Adrenal gland (tissue), 12 donors: ENCODE measurements around the gene PDE7B. TPM values are rescaled to one million over a fixed set of nuclear protein-coding genes. Genes with fewer than 3 reads are reported as not detected.
A peak's percentile ranks its signal among the peaks of the same experiment; 100 is the strongest.

Experiments used
- DNase-seq, 7 donors: peaks; one replicate each; pipeline ENCODE4 v3.0.0-alpha.2; 2019 to 2020
- H3K27ac ChIP-seq, 5 donors: fragments of 200-600 bp; sonication (generic) in 4 of 5; 1 replicate in 3 of 5; 2 replicates in 2 of 5; pipeline versions ENCODE4 v1.5.1 to v1.8.0; 2016 to 2020; ENCODE audit warnings: mild to moderate bottlenecking in 1 of 5
- H3K27me3 ChIP-seq: fragments of 200-600 bp; 2 replicates; pipeline ENCODE4 v1.8.0; 2021
- H3K36me3 ChIP-seq, 2 donors: fragments of 200-600 bp; replicated peaks in 1 of 2; 1 replicate in 1 of 2; 2 replicates in 1 of 2; pipeline versions ENCODE4 v1.5.1 to v1.8.0; 2018 to 2022
- H3K4me1 ChIP-seq, 2 donors: fragments of 200-600 bp; replicated peaks in 1 of 2; 1 replicate in 1 of 2; 2 replicates in 1 of 2; pipeline versions ENCODE4 v1.5.1 to v1.8.0; 2018 to 2021
- H3K4me3 ChIP-seq, 4 donors: fragments of 200-600 bp; sonication (generic) in 3 of 4; one replicate each; pipeline ENCODE4 v1.5.1; 2016 to 2018
- H3K9me3 ChIP-seq, 3 donors: fragments of 200-600 bp; sonication (generic) in 1 of 3; replicated peaks in 1 of 3; 1 replicate in 2 of 3; 2 replicates in 1 of 3; pipeline versions ENCODE4 v1.5.1 to v1.8.0; 2016 to 2021
- POLR2A ChIP-seq, 2 donors: fragments of 450-650 bp; IDR thresholded peaks; one replicate each; pipeline ENCODE4 v1.6.1; 2017; ENCODE audit warnings: antibody characterized with exemption in 2 of 2, mild to moderate bottlenecking in 2 of 2, moderate library complexity in 1 of 2
- WGBS, 4 donors: extraction: QIAGEN DNeasy Blood & Tissue Kit in 2 of 4; methylation state at CpG; one replicate each; pipeline versions ENCODE4 v1.1.5 to v1.1.7; 2013 to 2017; 5-methylcytosine and 5-hydroxymethylcytosine counted together
- intact Hi-C, 2 donors: fragments of 100-400 bp; cut with DNase I; formaldehyde crosslinking; loops; one replicate each; pipeline versions ENCODE4 v1.14.1 to v1.15.0; 2022 to 2023
- polyA plus RNA-seq, 3 donors: library from polyadenylated mRNA; stranded (reverse); fragments of 200-250 nt in 2 of 3; fragments of 350-450 nt in 1 of 3; fragmentation: Illumina TruSeq in 1 of 3; extraction: RNeasy Lipid Tissue Mini Kit (QIAGEN cat#74804) in 1 of 3; gene quantifications; one replicate each; pipeline ENCODE4 v1.2.3, GENCODE V29; 2013 to 2014
- total RNA-seq, 9 donors: library from RNA; depleted of rRNA in 4 of 9; stranded (reverse); fragments of >200 nt in 4 of 9; fragments of 120-200 nt in 1 of 9; fragmentation: NEBNext Ultra II Directional in 1 of 9; extraction: Animal tissue kit (Norgen Biotek cat#: 25700) in 1 of 9; gene quantifications; one replicate each; pipeline versions ENCODE4 v1.1.0 to v1.2.4, GENCODE V29; 2013 to 2023
- TF ChIP-seq, protein P1 (sequence below), 6 experiments: fragments of 450-650 bp in 4 of 6; fragments of 200-600 bp in 2 of 6; sonication (generic) in 1 of 6; IDR thresholded peaks; 1 replicate in 5 of 6; 2 replicates in 1 of 6; pipeline versions ENCODE4 v1.5.1 to v1.8.0; 2016 to 2021; ENCODE audit warnings: antibody characterized with exemption in 6 of 6, mild to moderate bottlenecking in 2 of 6, moderate library complexity in 1 of 6
- donor health status: healthy with polysubstance abuse.
- donor health status: Bipolar disorder and iron deficiency.
- donor health status: DM: yes; HTN: yes; CAD: no.
- donor health status: DM: no; HTN: no; CAD: no.
- donor health status: DM: no; HTN: no; CAD: no.
- donor health status: DM: yes; HTN: yes; CAD: no.

PDE7B gene
- total and polyA plus RNA-seq, 12 donors, result 1.3 to 11.5 (median 5.2) TPM

DNA sequence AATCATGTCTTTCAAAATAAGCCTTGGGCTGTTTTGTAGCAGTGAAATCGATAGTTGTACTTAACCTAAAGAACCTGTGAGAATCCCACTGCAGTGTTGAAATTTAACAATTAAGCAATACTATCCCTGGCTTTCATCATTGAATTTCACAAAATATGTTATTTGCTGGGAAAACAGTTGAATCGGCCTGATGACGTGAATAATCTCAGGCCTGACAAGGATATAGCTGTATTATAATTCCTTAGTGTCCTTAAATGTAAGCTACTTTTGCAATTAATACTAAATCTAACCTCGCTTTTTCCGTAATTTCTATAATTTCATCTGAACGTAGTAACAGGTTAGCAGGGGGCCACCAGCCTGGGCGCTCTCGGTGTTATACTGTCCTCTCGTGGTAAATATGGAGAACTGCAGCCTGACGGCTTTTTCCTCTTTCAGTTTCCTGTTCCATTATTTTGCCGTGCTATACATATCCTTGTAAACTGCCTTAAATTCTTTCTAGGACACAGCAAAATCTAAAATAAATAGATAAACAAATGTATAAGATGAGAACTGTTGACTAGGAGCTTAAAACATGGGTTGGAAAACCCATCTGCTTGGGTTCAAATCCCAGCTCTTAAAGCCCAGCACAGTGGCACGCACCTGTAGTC is 374.6 kb downstream of the PDE7B start:
- Histone ChIP-seq H3K27me3 (no peaks in the 10 kb centered on the region), H3K9me3 (no peaks in the 10 kb centered on the region), H3K36me3 (no peaks in the 10 kb centered on the region), H3K4me1 (peaks cover 0 to 17% of the 10 kb centered on the region in 2 donors), H3K27ac (no peak overlapping the region), H3K4me3 (peak overlapping the region in 1 of 4 donors; percentile 46)
- TF ChIP-seq, protein P1, sequence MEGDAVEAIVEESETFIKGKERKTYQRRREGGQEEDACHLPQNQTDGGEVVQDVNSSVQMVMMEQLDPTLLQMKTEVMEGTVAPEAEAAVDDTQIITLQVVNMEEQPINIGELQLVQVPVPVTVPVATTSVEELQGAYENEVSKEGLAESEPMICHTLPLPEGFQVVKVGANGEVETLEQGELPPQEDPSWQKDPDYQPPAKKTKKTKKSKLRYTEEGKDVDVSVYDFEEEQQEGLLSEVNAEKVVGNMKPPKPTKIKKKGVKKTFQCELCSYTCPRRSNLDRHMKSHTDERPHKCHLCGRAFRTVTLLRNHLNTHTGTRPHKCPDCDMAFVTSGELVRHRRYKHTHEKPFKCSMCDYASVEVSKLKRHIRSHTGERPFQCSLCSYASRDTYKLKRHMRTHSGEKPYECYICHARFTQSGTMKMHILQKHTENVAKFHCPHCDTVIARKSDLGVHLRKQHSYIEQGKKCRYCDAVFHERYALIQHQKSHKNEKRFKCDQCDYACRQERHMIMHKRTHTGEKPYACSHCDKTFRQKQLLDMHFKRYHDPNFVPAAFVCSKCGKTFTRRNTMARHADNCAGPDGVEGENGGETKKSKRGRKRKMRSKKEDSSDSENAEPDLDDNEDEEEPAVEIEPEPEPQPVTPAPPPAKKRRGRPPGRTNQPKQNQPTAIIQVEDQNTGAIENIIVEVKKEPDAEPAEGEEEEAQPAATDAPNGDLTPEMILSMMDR (IDR thresholded peaks at IDR 0.05), result peak; percentile 99 to 100 (median 100)
- no peak for TF ChIP-seq POLR2A (IDR thresholded peaks at IDR 0.05)
- peak in 6 of 7 donors; percentile 41 to 84 (median 59) for DNase-seq
- 14 to 20% (median 17%) methylated on average over 12 of the region's 12 CpGs for WGBS, 4 donors
- intact Hi-C loops, result loop anchor here (5.0 to 10.0 kb wide), 3 partner anchors 191 to 691 kb away; no protein-coding TSS in a partner anchor

DNA sequence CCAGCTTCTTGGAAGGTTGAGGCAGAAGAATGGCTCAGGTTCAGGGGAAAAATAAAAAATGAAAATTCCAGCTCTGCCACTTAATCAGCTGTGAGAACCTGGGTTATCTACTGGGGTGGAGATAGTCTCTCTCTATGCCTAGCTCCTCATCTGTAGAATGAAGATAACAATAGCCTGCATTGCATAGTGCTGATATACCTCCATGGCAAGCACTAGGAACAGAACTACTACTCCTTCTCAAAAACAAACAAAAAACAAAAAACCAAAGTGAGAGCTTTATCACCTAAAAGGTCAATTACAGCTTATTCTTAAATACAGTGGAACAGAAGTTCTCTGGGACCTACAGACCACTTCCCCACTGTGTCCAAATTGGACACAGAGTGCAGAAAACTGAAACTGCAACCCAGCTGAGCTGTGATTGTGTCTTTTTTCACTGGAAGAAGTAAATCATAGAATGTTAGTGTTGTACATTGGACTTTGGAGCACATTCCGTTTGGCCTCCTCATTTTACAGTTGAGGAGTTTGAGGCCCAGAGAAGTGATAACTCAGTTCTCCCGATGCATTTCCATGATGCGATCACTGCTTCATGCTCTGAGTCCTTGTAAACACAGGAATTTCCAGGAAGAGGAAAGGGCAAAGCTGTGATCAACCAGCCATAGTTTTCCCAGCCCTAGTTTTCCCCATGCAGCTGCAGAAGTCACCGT is 375.3 kb downstream of the PDE7B start:
- intact Hi-C loops, result loop anchor here (5.0 to 10.0 kb wide), 3 partner anchors 192 to 692 kb away; no protein-coding TSS in a partner anchor
- peaks cover 0 to 17% of the 10 kb centered on the region in 2 donors for H3K4me1 ChIP-seq
- H3K36me3 ChIP-seq, result no peaks in the 10 kb centered on the region
- 79 to 91% (median 87%) methylated on average over 4 of the region's 4 CpGs for WGBS, 4 donors
- H3K27ac ChIP-seq, result no peak overlapping the region
- peak overlapping the region in 1 of 4 donors; percentile 46 for H3K4me3 ChIP-seq
- DNase-seq, result no peak
- TF ChIP-seq POLR2A (IDR thresholded peaks at IDR 0.05), result no peak
- TF ChIP-seq, protein P1 (IDR thresholded peaks at IDR 0.05), result no peak
- no peaks in the 10 kb centered on the region for H3K9me3 ChIP-seq
- H3K27me3 ChIP-seq, result no peaks in the 10 kb centered on the region

DNA sequence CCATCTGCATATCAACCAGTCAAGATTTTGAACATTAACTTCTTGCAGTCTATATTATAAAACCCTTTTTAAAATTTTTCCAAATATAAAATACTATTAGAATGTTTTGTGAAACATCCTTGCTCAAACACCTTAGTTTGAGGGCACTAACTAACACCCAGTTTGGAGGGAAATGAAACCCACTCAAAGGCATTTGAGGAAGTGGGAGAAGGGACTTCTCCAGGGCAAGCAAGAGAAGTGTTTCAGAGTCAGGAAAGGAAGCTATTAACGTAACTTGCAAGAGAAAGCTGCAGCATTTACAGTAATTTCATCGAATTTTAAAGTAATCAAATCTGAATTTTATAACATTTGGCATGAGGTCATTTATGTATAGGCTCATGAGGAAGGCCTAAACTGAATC is 377.3 kb downstream of the PDE7B start:
- H3K27me3 ChIP-seq, result no peaks in the 10 kb centered on the region
- intact Hi-C loops, result loop anchor here (5.0 to 10.0 kb wide), 3 partner anchors 194 to 694 kb away; no protein-coding TSS in a partner anchor
- no peak for DNase-seq
- peaks cover 0 to 17% of the 10 kb centered on the region in 2 donors for H3K4me1 ChIP-seq
- H3K4me3 ChIP-seq, result no peak overlapping the region
- TF ChIP-seq, protein P1 (IDR thresholded peaks at IDR 0.05), result no peak
- TF ChIP-seq POLR2A (IDR thresholded peaks at IDR 0.05), result no peak
- H3K27ac ChIP-seq, result no peak overlapping the region
- no peaks in the 10 kb centered on the region for H3K36me3 ChIP-seq
- WGBS, 4 donors, result 62 to 79% (median 74%) methylated on average over 2 of the region's 2 CpGs
- no peaks in the 10 kb centered on the region for H3K9me3 ChIP-seq

DNA sequence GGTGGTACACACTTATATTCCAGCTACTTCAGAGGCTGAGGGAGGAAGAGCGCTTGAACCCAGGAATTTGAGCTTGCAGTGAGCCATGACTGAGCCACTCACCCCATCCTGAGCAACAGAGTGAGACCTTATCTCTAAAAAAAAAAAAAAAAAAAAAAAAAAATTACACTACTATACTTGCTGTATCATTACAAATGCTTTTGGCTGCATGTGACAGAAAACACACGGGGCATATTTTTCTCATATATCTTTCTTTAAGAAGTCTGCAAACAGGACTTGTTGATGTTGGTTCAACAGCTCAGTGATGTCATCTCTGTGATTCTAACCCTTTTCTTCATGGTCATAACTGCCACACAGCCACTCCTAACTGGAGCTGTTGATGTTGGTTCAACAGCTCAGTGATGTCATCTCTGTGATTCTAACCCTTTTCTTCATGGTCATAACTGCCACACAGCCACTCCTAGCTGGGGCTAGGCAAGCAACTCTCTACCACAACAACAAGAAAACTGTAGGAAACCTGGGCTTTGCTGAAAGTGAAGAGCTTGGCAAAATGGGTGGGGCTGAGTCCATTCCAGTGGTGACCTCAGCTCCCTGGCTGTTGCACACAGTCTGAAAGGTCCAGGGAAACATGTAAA is 378.8 kb downstream of the PDE7B start:
- WGBS, 4 donors, result 81 to 92% (median 90%) methylated on average over 2 of the region's 2 CpGs
- TF ChIP-seq, protein P1 (IDR thresholded peaks at IDR 0.05), result no peak
- no peak for TF ChIP-seq POLR2A (IDR thresholded peaks at IDR 0.05)

More for the DNA sequence above, 378.8 kb downstream of the PDE7B start:
- no peaks in the 10 kb centered on the region for H3K9me3 ChIP-seq
- intact Hi-C loops, result loop anchor here in 1 of 2 donors (10.0 kb wide), 1 partner anchor 726 kb away; no protein-coding TSS in a partner anchor
- H3K27me3 ChIP-seq, result no peaks in the 10 kb centered on the region
- DNase-seq, result no peak
- peaks cover 0 to 17% of the 10 kb centered on the region in 2 donors for H3K4me1 ChIP-seq
- H3K27ac ChIP-seq, result no peak overlapping the region
- no peaks in the 10 kb centered on the region for H3K36me3 ChIP-seq
- no peak overlapping the region for H3K4me3 ChIP-seq
